Measurements from ENCODE around the gene CALN1.

The CALN1 gene

DNA sequence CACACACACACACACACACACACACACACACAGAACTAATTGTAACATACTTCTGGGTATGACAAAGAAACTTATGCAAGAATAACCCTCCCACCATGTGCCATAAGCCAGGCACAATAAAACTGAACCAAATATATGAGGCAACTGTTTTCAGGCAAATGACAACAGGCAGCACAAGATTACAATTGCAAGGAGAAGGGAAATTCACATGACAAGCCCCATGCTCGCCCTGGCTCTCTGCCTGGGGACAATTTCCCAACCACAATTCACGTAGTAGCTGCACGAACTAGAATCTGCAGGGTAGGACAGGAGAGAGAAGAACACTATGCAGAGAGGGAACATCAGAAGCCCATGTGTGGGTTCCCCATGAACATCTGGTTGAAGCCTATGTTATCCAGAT, 143.3 kb downstream of the CALN1 start:
- CTCF ChIA-PET: no interaction called here
- POLR2A ChIA-PET: no interaction called here
- Histone ChIP-seq H3K4me3 (ENCODE audit: low read depth, low read length) (no peak overlapping the region), H3K4me1 (ENCODE audit: control insufficient read depth, insufficient read depth, low read length) (no peaks in the 10 kb centered on the region), H3K27ac (ENCODE audit: extremely low read depth, low read depth, low read length) (no peak overlapping the region), H3K9me3 (ENCODE audit: control insufficient read depth, insufficient read depth, low read depth, low read length) (no peaks in the 10 kb centered on the region), H3K36me3 (ENCODE audit: control insufficient read depth in 2 of 2, insufficient read depth in 1 of 2, low read length in 2 of 2) (no peaks in the 10 kb centered on the region)
- TF ChIP-seq ZNF214 (tag by site-specific recombination; IDR thresholded peaks at IDR 0.05; ENCODE audit: borderline replicate concordance): no peak
- TF ChIP-seq, protein P1, sequence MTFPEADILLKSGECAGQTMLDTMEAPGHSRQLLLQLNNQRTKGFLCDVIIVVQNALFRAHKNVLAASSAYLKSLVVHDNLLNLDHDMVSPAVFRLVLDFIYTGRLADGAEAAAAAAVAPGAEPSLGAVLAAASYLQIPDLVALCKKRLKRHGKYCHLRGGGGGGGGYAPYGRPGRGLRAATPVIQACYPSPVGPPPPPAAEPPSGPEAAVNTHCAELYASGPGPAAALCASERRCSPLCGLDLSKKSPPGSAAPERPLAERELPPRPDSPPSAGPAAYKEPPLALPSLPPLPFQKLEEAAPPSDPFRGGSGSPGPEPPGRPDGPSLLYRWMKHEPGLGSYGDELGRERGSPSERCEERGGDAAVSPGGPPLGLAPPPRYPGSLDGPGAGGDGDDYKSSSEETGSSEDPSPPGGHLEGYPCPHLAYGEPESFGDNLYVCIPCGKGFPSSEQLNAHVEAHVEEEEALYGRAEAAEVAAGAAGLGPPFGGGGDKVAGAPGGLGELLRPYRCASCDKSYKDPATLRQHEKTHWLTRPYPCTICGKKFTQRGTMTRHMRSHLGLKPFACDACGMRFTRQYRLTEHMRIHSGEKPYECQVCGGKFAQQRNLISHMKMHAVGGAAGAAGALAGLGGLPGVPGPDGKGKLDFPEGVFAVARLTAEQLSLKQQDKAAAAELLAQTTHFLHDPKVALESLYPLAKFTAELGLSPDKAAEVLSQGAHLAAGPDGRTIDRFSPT (tag by site-specific recombination; IDR thresholded peaks at IDR 0.05): no peak
- TF ChIP-seq, protein P2, sequence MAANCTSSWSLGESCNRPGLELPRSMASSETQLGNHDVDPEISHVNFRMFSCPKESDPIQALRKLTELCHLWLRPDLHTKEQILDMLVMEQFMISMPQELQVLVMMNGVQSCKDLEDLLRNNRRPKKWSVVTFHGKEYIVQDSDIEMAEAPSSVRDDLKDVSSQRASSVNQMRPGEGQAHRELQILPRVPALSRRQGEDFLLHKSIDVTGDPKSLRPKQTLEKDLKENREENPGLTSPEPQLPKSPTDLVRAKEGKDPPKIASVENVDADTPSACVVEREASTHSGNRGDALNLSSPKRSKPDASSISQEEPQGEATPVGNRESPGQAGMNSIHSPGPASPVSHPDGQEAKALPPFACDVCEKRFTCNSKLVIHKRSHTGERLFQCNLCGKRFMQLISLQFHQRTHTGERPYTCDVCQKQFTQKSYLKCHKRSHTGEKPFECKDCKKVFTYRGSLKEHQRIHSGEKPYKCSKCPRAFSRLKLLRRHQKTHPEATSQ (tag by site-specific recombination; IDR thresholded peaks at IDR 0.05): no peak
- no peak for TF ChIP-seq ZNF558 (tag by site-specific recombination; IDR thresholded peaks at IDR 0.05)
- no peak for TF ChIP-seq ZNF223 (tag by site-specific recombination; IDR thresholded peaks at IDR 0.05)
- no peak for TF ChIP-seq HOXC10 (CRISPR knock-in tag; IDR thresholded peaks at IDR 0.05)
- TF ChIP-seq, protein P3, sequence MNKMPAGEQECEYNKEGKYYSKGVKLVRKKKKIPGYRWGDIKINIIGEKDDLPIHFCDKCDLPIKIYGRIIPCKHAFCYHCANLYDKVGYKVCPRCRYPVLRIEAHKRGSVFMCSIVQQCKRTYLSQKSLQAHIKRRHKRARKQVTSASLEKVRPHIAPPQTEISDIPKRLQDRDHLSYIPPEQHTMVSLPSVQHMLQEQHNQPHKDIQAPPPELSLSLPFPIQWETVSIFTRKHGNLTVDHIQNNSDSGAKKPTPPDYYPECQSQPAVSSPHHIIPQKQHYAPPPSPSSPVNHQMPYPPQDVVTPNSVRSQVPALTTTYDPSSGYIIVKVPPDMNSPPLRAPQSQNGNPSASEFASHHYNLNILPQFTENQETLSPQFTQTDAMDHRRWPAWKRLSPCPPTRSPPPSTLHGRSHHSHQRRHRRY (tag by site-specific recombination; IDR thresholded peaks at IDR 0.05): no peak
- TF ChIP-seq ZNF623 (tag by site-specific recombination; IDR thresholded peaks at IDR 0.05): no peak
- no peak for TF ChIP-seq ZNF76 (tag by site-specific recombination; IDR thresholded peaks at IDR 0.05; ENCODE audit: borderline replicate concordance, low read depth)
- TF ChIP-seq GLI4 (tag by site-specific recombination; IDR thresholded peaks at IDR 0.05): no peak
- TF ChIP-seq OSR2 (tag by site-specific recombination; IDR thresholded peaks at IDR 0.05): no peak
- no peak for TF ChIP-seq ZFP41 (tag by site-specific recombination; IDR thresholded peaks at IDR 0.05; ENCODE audit: borderline replicate concordance)
- no peak for TF ChIP-seq PRDM1 (tag by site-specific recombination; IDR thresholded peaks at IDR 0.05)

DNA sequence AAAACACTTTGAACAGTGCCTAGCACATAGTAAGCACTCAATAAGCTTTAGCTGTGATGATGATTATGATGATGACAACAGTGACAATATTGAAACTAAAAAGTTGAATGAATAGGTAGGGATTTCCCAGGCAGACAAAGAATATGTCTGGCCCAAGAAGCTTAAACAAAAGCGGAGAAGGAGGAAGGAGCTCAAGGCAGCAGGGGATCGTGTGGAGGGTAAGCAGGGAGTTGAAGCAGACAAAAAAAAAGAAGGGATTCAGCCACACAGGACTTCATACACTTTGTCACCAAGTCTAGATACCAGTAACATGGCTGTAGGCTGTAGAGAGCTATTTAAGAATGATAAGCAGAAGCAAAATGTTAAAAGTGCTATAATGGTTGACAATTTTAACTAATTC, 144.0 kb downstream of the CALN1 start:
- no peaks in the 10 kb centered on the region for H3K4me1 ChIP-seq (ENCODE audit: control insufficient read depth, insufficient read depth, low read length)
- CTCF ChIA-PET: interaction anchor here (0.5 to 0.7 kb wide), 2 partner anchors 121 to 1454 kb away, joined by 3 to 4 read pairs; no protein-coding TSS in a partner anchor
- no peaks in the 10 kb centered on the region for H3K36me3 ChIP-seq (ENCODE audit: control insufficient read depth in 2 of 2, insufficient read depth in 1 of 2, low read length in 2 of 2)
- H3K4me3 ChIP-seq (ENCODE audit: low read depth, low read length): no peak overlapping the region
- no peak overlapping the region for H3K27ac ChIP-seq (ENCODE audit: extremely low read depth, low read depth, low read length)
- no peaks in the 10 kb centered on the region for H3K9me3 ChIP-seq (ENCODE audit: control insufficient read depth, insufficient read depth, low read depth, low read length)
- POLR2A ChIA-PET: no interaction called here
- TF ChIP-seq SETDB1 (IDR thresholded peaks at IDR 0.05; ENCODE audit: insufficient read length, low read length) (no peak), ZBTB20 (tag by site-specific recombination; IDR thresholded peaks at IDR 0.05) (no peak)

DNA sequence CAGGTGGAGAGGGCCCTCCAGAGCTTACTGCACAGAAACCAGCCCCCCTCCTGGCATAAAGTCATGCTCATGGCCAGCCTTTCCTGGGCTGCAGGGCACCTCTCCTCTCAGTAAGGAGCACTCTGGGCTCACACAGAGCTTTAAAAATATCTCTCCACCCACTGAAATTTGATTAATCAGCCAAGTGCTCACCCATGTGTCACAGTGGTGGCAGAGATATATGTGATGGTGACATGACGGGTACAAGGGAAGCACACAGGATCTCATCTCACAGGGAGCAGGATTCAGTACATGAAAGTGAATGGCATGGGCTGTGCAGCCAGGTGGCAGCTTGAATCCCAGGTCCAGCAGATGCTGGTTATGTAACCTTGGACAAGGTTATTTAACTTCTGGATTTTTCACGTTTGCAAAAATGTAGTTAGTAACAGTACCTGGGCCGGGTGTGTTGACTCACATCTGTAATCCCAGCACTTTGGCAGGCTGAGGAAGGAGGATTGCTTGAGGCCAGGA, 144.8 kb downstream of the CALN1 start:
- no peak overlapping the region for H3K4me3 ChIP-seq (ENCODE audit: low read depth, low read length)
- H3K4me1 ChIP-seq (ENCODE audit: control insufficient read depth, insufficient read depth, low read length): no peaks in the 10 kb centered on the region
- POLR2A ChIA-PET: no interaction called here
- H3K9me3 ChIP-seq (ENCODE audit: control insufficient read depth, insufficient read depth, low read depth, low read length): no peaks in the 10 kb centered on the region
- H3K36me3 ChIP-seq (ENCODE audit: control insufficient read depth in 2 of 2, insufficient read depth in 1 of 2, low read length in 2 of 2): no peaks in the 10 kb centered on the region
- CTCF ChIA-PET: no interaction called here
- no peak overlapping the region for H3K27ac ChIP-seq (ENCODE audit: extremely low read depth, low read depth, low read length)
- TF ChIP-seq ZNF530 (tag by site-specific recombination; IDR thresholded peaks at IDR 0.05; ENCODE audit: low read depth) (no peak), ZNF785 (tag by site-specific recombination; IDR thresholded peaks at IDR 0.05) (no peak), ZNF16 (tag by site-specific recombination; IDR thresholded peaks at IDR 0.05; ENCODE audit: low read depth) (no peak), KLF9 (tag by site-specific recombination; IDR thresholded peaks at IDR 0.05; ENCODE audit: low read depth) (no peak), OVOL3 (tag by site-specific recombination; IDR thresholded peaks at IDR 0.05) (no peak), ZNF76 (tag by site-specific recombination; IDR thresholded peaks at IDR 0.05; ENCODE audit: borderline replicate concordance, low read depth) (no peak), KLF7 (tag by site-specific recombination; IDR thresholded peaks at IDR 0.05; ENCODE audit: borderline replicate concordance) (no peak), ZNF626 (tag by site-specific recombination; IDR thresholded peaks at IDR 0.05) (no peak), ZNF549 (tag by site-specific recombination; IDR thresholded peaks at IDR 0.05) (no peak)
- TF ChIP-seq, protein P4, sequence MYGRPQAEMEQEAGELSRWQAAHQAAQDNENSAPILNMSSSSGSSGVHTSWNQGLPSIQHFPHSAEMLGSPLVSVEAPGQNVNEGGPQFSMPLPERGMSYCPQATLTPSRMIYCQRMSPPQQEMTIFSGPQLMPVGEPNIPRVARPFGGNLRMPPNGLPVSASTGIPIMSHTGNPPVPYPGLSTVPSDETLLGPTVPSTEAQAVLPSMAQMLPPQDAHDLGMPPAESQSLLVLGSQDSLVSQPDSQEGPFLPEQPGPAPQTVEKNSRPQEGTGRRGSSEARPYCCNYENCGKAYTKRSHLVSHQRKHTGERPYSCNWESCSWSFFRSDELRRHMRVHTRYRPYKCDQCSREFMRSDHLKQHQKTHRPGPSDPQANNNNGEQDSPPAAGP (tag by site-specific recombination; IDR thresholded peaks at IDR 0.05): no peak
- TF ChIP-seq, protein P5, sequence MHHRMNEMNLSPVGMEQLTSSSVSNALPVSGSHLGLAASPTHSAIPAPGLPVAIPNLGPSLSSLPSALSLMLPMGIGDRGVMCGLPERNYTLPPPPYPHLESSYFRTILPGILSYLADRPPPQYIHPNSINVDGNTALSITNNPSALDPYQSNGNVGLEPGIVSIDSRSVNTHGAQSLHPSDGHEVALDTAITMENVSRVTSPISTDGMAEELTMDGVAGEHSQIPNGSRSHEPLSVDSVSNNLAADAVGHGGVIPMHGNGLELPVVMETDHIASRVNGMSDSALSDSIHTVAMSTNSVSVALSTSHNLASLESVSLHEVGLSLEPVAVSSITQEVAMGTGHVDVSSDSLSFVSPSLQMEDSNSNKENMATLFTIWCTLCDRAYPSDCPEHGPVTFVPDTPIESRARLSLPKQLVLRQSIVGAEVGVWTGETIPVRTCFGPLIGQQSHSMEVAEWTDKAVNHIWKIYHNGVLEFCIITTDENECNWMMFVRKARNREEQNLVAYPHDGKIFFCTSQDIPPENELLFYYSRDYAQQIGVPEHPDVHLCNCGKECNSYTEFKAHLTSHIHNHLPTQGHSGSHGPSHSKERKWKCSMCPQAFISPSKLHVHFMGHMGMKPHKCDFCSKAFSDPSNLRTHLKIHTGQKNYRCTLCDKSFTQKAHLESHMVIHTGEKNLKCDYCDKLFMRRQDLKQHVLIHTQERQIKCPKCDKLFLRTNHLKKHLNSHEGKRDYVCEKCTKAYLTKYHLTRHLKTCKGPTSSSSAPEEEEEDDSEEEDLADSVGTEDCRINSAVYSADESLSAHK (tag by site-specific recombination; IDR thresholded peaks at IDR 0.05): no peak
